GM23338 (cell line): ENCODE data around the gene FHDC1.

Experiments used
- CREB1 ChIP-seq: fragments of 250-450 bp; sonication (Bioruptor Pico); IDR thresholded peaks from 2 replicates; pipeline ENCODE4 v1.5.0; 2020; ENCODE audit warnings: low read depth, mild to moderate bottlenecking, moderate library complexity
- CTCF ChIP-seq, 2 experiments: fragments of 200-600 bp in 1 of 2; sonication (generic) in 1 of 2; conservative IDR thresholded peaks; 2 replicates each; pipeline versions ENCODE4 v1.5.1 to v1.6.1; 2016 to 2017; ENCODE audit warnings: antibody characterized with exemption in 2 of 2, low read depth in 2 of 2, mild to moderate bottlenecking in 2 of 2, moderate library complexity in 1 of 2
- EZH2 ChIP-seq: fragments of 200-600 bp; sonication (generic); IDR thresholded peaks from one replicate; pipeline ENCODE4 v1.8.0; 2017; ENCODE audit warnings: antibody characterized with exemption, mild to moderate bottlenecking, low read depth; ENCODE audit not compliant: unreplicated experiment
- EZH2phosphoT487 ChIP-seq: fragments of 200-600 bp; sonication (generic); IDR thresholded peaks from one replicate; pipeline ENCODE4 v1.8.1; 2018; ENCODE audit warnings: antibody characterized with exemption; ENCODE audit not compliant: unreplicated experiment
- POLR2AphosphoS5 ChIP-seq: IDR thresholded peaks from 2 replicates; pipeline ENCODE4 v1.6.1; 2016; ENCODE audit warnings: antibody characterized with exemption, low read depth
- REST ChIP-seq: IDR thresholded peaks from one replicate; pipeline ENCODE4 v1.6.1; 2018; ENCODE audit warnings: antibody characterized with exemption; ENCODE audit not compliant: unreplicated experiment
- ZNF114 ChIP-seq: fragments of 250-450 bp; sonication (Bioruptor Pico); IDR thresholded peaks from 2 replicates; pipeline ENCODE4 v1.5.0; 2020; ENCODE audit warnings: mild to moderate bottlenecking, moderate library complexity
- ZNF331 ChIP-seq: fragments of 250-450 bp; sonication (Bioruptor Pico); IDR thresholded peaks from 2 replicates; pipeline ENCODE4 v1.5.0; 2020; ENCODE audit warnings: low read depth, mild to moderate bottlenecking, moderate library complexity
- ZNF462 ChIP-seq: fragments of 250-450 bp; sonication (Bioruptor Pico); IDR thresholded peaks from 2 replicates; pipeline ENCODE4 v1.5.0; 2020; ENCODE audit warnings: mild to moderate bottlenecking, moderate library complexity

GRCh38 chr4:152925851-152926250 lies 10.3 kb upstream of the FHDC1 start:
- no peak for TF ChIP-seq EZH2phosphoT487
- TF ChIP-seq EZH2, result no peak
- TF ChIP-seq CTCF (conservative IDR thresholded peaks at IDR 0.05; ENCODE audit: low read depth in 2 of 2), result no peak
- TF ChIP-seq ZNF114 (CRISPR knock-in tag), result no peak
- TF ChIP-seq REST, result no peak
- no peak for TF ChIP-seq CREB1
- no peak for TF ChIP-seq ZNF462 (CRISPR knock-in tag)
- no peak for TF ChIP-seq ZNF331 (CRISPR knock-in tag)
- no peak for TF ChIP-seq POLR2AphosphoS5
